Ectodermal cell (in vitro differentiated cells): ENCODE measurements around the gene LRRN2.
"Not testable (repeated sequence)": the region's sequence is repeated elsewhere in the genome, so short reads cannot be mapped to it uniquely, and the experiment has no call there.

Experiments
- H3K27ac ChIP-seq: 2 replicates; pipeline ENCODE4 v1.7.0; 2013; ENCODE audit warnings: mild to moderate bottlenecking, low read depth, low read length; ENCODE audit not compliant: insufficient read depth, poor library complexity, severe bottlenecking
- H3K27me3 ChIP-seq: 2 replicates; pipeline ENCODE4 v1.7.0; 2013; ENCODE audit warnings: mild to moderate bottlenecking, low read length; ENCODE audit not compliant: insufficient read depth, control insufficient read depth, poor library complexity, severe bottlenecking
- H3K36me3 ChIP-seq: one replicate; pipeline ENCODE4 v1.7.0; 2013; ENCODE audit warnings: low read length; ENCODE audit not compliant: control insufficient read depth, insufficient read depth
- H3K4me1 ChIP-seq: one replicate; pipeline ENCODE4 v1.7.0; 2013; ENCODE audit warnings: low read length; ENCODE audit not compliant: control insufficient read depth, insufficient read depth
- H3K4me3 ChIP-seq: 2 replicates; pipeline ENCODE4 v1.7.0; 2013; ENCODE audit warnings: low read depth, low read length, control low read depth; ENCODE audit not compliant: insufficient read depth
- H3K9me3 ChIP-seq: 2 replicates; pipeline ENCODE4 v1.7.0; 2013; ENCODE audit warnings: mild to moderate bottlenecking, low read length, moderate library complexity; ENCODE audit not compliant: control insufficient read depth
- WGBS, 2 experiments: methylation state at CpG; one replicate each; pipeline ENCODE4 v1.1.7; 2013; ENCODE audit warnings: missing lambda C conversion rate in 2 of 2; 5-methylcytosine and 5-hydroxymethylcytosine counted together

The LRRN2 gene

GRCh38 chr1:204630132-204630905 is 55.2 kb downstream of the LRRN2 start:
- Histone ChIP-seq H3K36me3 (no peaks in the 10 kb centered on the region), H3K27ac (no peak overlapping the region)

GRCh38 chr1:204629459-204629858 is 56.1 kb downstream of the LRRN2 start:
- WGBS, 2 experiments, result 92 to 99% methylated on average over 4 to 6 of the region's 6 CpGs
- not testable (repeated sequence) for H3K9me3 ChIP-seq, H3K27me3 ChIP-seq, H3K36me3 ChIP-seq, H3K4me3 ChIP-seq, H3K27ac ChIP-seq
- peaks cover 13% of the 10 kb centered on the region for H3K4me1 ChIP-seq

More at GRCh38 chr1:204630132-204630905, 55.2 kb downstream of the LRRN2 start:
- H3K27me3 ChIP-seq, result no peaks in the 10 kb centered on the region
- no peaks in the 10 kb centered on the region for H3K9me3 ChIP-seq
- 64 to 66% methylated on average over 19 of the region's 19 CpGs for WGBS, 2 experiments
- H3K4me3 ChIP-seq, result no peak overlapping the region
- H3K4me1 ChIP-seq, result peaks cover 13% of the 10 kb centered on the region

GRCh38 chr1:204628868-204629267 is 56.7 kb downstream of the LRRN2 start:
- H3K27me3 ChIP-seq, result no peaks in the 10 kb centered on the region
- H3K27ac ChIP-seq, result no peak overlapping the region
- no peaks in the 10 kb centered on the region for H3K36me3 ChIP-seq
- no peaks in the 10 kb centered on the region for H3K9me3 ChIP-seq
- peaks cover 18% of the 10 kb centered on the region for H3K4me1 ChIP-seq
- 98% methylated on average over 3 of the region's 3 CpGs for WGBS, 2 experiments
- no peak overlapping the region for H3K4me3 ChIP-seq

- Histone ChIP-seq H3K27me3 (no peaks in the 10 kb centered on the region), H3K36me3 (no peaks in the 10 kb centered on the region), H3K4me1 (peaks cover 27% of the 10 kb centered on the region), H3K9me3 (no peaks in the 10 kb centered on the region), H3K27ac (no peak overlapping the region), H3K4me3 (no peak overlapping the region)
- 85 to 89% methylated on average over 4 of the region's 4 CpGs for WGBS, 2 experiments
Observed at GRCh38 chr1:204627436-204627835, 58.1 kb downstream of the LRRN2 start.

GRCh38 chr1:204626381-204626780 is 59.2 kb downstream of the LRRN2 start:
- Histone ChIP-seq H3K27ac (no peak overlapping the region), H3K4me1 (peaks cover 32% of the 10 kb centered on the region), H3K9me3 (no peaks in the 10 kb centered on the region), H3K4me3 (no peak overlapping the region), H3K27me3 (no peaks in the 10 kb centered on the region), H3K36me3 (no peaks in the 10 kb centered on the region)
- 86 to 87% methylated on average over 7 of the region's 7 CpGs for WGBS, 2 experiments

GRCh38 chr1:204624631-204625216 is 60.8 kb downstream of the LRRN2 start:
- no peaks in the 10 kb centered on the region for H3K9me3 ChIP-seq
- 82% methylated on average over 9 to 10 of the region's 12 CpGs for WGBS, 2 experiments
- H3K4me1 ChIP-seq, result peaks cover 24% of the 10 kb centered on the region
- H3K36me3 ChIP-seq, result no peaks in the 10 kb centered on the region
- no peaks in the 10 kb centered on the region for H3K27me3 ChIP-seq
- H3K4me3 ChIP-seq, result no peak overlapping the region
- no peak overlapping the region for H3K27ac ChIP-seq

GRCh38 chr1:204623894-204624361 is 61.6 kb downstream of the LRRN2 start:
- H3K27me3 ChIP-seq, result no peaks in the 10 kb centered on the region
- H3K36me3 ChIP-seq, result no peaks in the 10 kb centered on the region
- WGBS, 2 experiments, result 63 to 66% methylated on average over 3 of the region's 3 CpGs
- H3K4me3 ChIP-seq, result no peak overlapping the region
- H3K9me3 ChIP-seq, result no peaks in the 10 kb centered on the region
- peaks cover 24% of the 10 kb centered on the region for H3K4me1 ChIP-seq
- H3K27ac ChIP-seq, result no peak overlapping the region

- Histone ChIP-seq H3K9me3 (no peaks in the 10 kb centered on the region), H3K27ac (no peak overlapping the region), H3K36me3 (no peaks in the 10 kb centered on the region), H3K4me1 (peaks cover 24% of the 10 kb centered on the region), H3K4me3 (no peak overlapping the region), H3K27me3 (no peaks in the 10 kb centered on the region)
- WGBS, 2 experiments, result 72 to 75% methylated on average over 8 of the region's 8 CpGs
Observed at GRCh38 chr1:204623365-204623893, 62.1 kb downstream of the LRRN2 start.

- H3K9me3 ChIP-seq, result no peaks in the 10 kb centered on the region
- peaks cover 27% of the 10 kb centered on the region for H3K4me1 ChIP-seq
- 78 to 84% methylated on average over 4 of the region's 4 CpGs for WGBS, 2 experiments
- no peaks in the 10 kb centered on the region for H3K36me3 ChIP-seq
- H3K4me3 ChIP-seq, result no peak overlapping the region
- H3K27ac ChIP-seq, result no peak overlapping the region
- H3K27me3 ChIP-seq, result no peaks in the 10 kb centered on the region
Observed at GRCh38 chr1:204621996-204622395, 63.5 kb downstream of the LRRN2 start.

GRCh38 chr1:204621396-204621795 is 64.1 kb downstream of the LRRN2 start:
- Histone ChIP-seq H3K4me1 (peaks cover 32% of the 10 kb centered on the region), H3K36me3 (no peaks in the 10 kb centered on the region), H3K27ac (no peak overlapping the region), H3K4me3 (no peak overlapping the region), H3K27me3 (no peaks in the 10 kb centered on the region), H3K9me3 (no peaks in the 10 kb centered on the region)
- WGBS, 2 experiments, result 91 to 95% methylated on average over 3 of the region's 3 CpGs
